Measurements from ENCODE around the gene ACTMAP.
"Not testable (repeated sequence)": the region's sequence is repeated elsewhere in the genome, so short reads cannot be mapped to it uniquely, and the experiment has no call there.

The ACTMAP gene

DNA sequence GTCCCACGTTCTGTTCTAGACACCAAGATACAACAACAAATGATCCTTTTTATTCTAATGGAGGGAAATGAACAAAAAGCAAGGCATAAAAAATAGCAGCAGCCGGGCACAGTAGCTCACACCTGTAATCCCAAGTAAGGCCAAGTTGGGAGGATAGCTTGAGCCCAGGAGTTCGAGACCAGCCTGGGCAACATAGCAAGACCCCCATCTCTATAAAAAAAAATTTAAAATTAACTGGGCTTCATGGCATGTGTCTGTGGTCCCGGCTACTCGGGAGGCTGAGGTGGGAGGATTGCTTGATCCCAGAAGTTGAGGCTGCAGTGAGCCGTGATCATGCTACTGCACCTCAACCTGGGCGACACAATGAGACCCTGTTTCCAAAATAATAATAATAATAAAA lies 26.1 kb upstream of the ACTMAP start:
- no peak for DNase-seq (ENCODE audit: low read depth in 2 of 2)

DNA sequence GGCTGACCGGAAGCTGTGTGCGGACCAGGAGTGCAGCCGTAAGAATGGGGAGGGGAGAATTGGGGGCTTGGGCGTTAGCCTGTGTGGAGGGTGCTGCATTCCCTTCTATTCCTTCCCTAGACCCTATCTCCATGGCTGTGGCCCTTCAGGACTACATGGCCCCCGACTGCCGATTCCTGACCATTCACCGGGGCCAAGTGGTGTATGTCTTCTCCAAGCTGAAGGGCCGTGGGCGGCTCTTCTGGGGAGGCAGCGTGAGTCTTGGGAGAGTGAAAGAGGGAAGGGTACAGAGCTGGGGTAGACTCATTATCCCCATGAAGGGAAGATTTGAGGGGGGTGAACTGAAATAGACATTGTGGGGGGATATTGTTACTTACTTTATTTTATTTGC lies 25.4 kb upstream of the ACTMAP start:
- DNase-seq (ENCODE audit: low read depth in 2 of 2) = no peak

GRCh38 chr19:40774916-40775631 lies 24.8 kb upstream of the ACTMAP start, which contains the start of gene MIA:
TSS of gene MIA (plus strand) at chr19:40775521. CDS start at chr19:40775543, 22 bp downstream.
- DNase-seq (ENCODE audit: low read depth in 2 of 2) = no peak

GRCh38 chr19:40771101-40771862 lies 21.0 kb upstream of the ACTMAP start:
- not testable (repeated sequence) for DNase-seq (ENCODE audit: low read depth in 2 of 2)

DNA sequence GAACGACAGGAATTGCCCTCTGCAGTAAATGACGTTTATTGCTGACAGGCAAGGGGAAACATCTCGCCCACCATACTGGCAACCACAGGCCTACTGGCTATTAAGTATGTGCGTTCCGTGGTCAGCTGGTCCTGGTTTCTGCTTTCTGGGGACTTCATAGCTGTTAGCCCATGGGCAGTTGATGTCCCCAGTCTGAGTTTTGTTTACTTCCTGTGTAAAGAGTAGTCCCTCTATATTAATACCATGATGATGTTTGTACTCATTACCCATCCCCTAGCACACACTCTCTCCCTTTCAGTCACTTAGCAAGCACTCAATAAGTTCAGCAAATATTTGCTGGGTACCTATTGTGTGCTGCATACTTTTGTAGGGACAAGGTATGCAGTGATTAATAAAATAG lies 18.6 kb upstream of the ACTMAP start:
- no peak for DNase-seq (ENCODE audit: low read depth in 2 of 2)

GRCh38 chr19:40766385-40766784 lies 16.1 kb upstream of the ACTMAP start:
- DNase-seq (ENCODE audit: low read depth in 2 of 2) = not testable (repeated sequence)

GRCh38 chr19:40763963-40764362 lies 13.7 kb upstream of the ACTMAP start:
- no peak for DNase-seq (ENCODE audit: low read depth in 2 of 2)

- no peak for DNase-seq (ENCODE audit: low read depth in 2 of 2)
These were observed 13.2 kb upstream of the ACTMAP start for GRCh38 chr19:40763526-40763925.

GRCh38 chr19:40762754-40763470 lies 12.6 kb upstream of the ACTMAP start:
- DNase-seq (ENCODE audit: low read depth in 2 of 2) = no peak

GRCh38 chr19:40759352-40759751 lies 9.1 kb upstream of the ACTMAP start:
- no peak for DNase-seq (ENCODE audit: low read depth in 2 of 2)

- no peak for DNase-seq (ENCODE audit: low read depth in 2 of 2)
These were observed 8.2 kb upstream of the ACTMAP start for GRCh38 chr19:40758491-40758890.

GRCh38 chr19:40756502-40757110 lies 6.3 kb upstream of the ACTMAP start:
- no peak for DNase-seq (ENCODE audit: low read depth in 2 of 2)

DNA sequence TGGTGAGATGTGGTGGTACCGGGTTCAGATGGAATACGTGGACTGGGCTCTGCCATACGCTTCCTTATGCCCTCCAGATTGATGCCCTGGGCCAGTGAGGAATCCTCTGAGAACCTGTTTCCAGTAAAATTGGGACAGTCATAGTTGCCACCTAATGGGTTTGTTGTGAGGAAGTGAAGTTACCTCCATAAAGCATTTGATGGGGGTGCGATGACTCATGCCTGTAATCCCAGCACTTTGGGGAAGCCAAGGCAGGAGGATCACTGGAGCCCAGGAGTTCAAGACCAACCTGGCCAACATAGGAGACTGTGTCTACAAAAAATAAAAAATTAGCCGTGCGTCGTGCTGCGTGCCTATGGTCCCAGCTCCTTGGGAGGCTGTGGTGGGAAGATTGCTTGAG lies 5.5 kb upstream of the ACTMAP start:
- DNase-seq (ENCODE audit: low read depth in 2 of 2) = no peak

DNA sequence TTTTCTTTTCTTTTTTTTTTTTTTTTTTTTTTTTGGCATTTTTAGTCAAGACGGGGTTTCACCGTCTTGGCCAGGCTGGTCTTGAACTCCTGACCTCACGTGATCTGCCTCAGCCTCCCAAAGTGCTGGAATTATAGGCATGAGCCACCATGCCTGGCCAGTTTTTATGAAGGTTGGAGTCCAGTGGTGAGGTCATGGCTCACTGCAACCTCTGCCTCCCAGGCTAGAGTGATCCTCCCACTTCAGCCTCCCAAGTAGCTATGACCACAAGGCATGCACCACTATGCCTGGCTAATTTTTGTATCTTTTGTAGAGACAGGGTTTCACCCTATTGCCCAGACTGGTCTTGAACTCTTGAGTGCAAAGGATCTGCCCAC lies 5.0 kb upstream of the ACTMAP start:
- no peak for DNase-seq (ENCODE audit: low read depth in 2 of 2)

GRCh38 chr19:40754611-40755247 lies 4.5 kb upstream of the ACTMAP start:
- no peak for DNase-seq (ENCODE audit: low read depth in 2 of 2)

DNA sequence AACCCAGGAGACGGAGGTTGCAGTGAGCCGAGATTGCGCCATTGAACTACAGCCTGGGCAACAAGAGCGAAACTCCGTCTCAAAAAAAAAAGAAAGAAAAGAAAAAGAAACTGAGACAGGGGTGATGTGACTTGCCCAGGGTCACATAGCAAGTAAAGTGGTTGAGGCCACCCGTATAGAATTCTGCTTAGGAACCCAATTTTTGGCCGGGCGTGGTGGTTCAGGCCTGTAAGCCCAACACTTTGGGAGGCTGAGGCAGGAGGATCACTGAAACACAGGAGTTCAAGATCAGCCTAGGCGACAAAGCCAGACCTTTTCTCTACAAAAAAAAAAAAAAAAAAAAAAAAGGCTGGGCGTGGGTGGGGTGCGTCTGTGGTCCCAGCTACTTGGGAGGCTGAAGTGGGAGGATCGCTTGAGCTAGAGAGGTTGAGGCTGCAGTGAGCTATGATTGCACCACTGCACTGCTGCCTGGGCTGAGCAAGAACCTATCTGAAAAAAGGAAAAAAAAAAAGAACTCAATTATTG lies 2.0 kb upstream of the ACTMAP start:
- no peak for DNase-seq (ENCODE audit: low read depth in 2 of 2)

DNA sequence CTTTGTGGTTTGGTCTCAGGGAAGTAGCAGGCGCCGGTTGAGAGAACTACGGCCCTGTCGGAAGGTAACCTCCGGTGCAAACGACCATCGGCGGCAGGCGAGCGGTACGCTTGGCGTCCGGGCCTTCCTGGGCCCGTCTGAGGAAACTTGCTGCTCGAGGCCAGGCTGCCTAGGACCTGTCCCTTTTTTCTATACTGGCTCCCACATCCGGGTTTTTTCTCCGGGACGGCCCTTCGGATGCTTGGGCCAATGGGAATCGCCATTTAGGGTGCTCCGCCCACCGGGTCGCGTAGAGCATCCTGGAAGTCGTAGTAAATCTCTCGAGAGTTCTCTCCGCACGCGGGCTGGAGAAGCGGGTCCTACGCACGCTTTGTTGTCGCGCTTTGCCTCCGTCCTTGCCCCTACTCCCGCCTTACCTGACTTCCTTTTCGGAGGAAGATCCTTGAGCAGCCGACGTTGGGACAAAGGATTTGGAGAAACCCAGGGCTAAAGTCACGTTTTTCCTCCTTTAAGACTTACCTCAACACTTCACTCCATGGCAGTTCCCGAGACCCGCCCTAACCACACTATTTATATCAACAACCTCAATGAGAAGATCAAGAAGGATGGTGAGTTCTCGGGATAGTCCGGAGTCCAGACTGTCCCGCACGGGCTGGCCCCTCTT lies 729 bp upstream of the ACTMAP start, which contains the start of gene SNRPA:
SNRPA (plus strand) TSS at position 330 of the 664 bp plus-strand sequence; CDS start at position 536, 206 bp downstream.
- peak; percentile 84 to 89 for DNase-seq (ENCODE audit: low read depth in 2 of 2)

- DNase-seq (ENCODE audit: low read depth in 2 of 2) = no peak
These were observed 2.7 kb downstream of the ACTMAP start for GRCh38 chr19:40747536-40747935.

- DNase-seq (ENCODE audit: low read depth in 2 of 2) = no peak
These were observed 4.9 kb downstream of the ACTMAP start for GRCh38 chr19:40745402-40745780.

- no peak for DNase-seq (ENCODE audit: low read depth in 2 of 2)
These were observed 5.5 kb downstream of the ACTMAP start for GRCh38 chr19:40744554-40745401.
